CD4-positive, alpha-beta T cell treated with Interleukin-1 beta for 1 hour (primary cell): ENCODE data around the gene TXNRD3.

Experiments
- DNase-seq, 2 donors: peaks; one replicate each; pipeline ENCODE4 v3.0.0-alpha.2; 2020 to 2022

TXNRD3 gene

GRCh38 chr3:126671521-126671920 lies 16.6 kb upstream of the TXNRD3 start:
- no peak for DNase-seq

- no peak for DNase-seq
Observed at GRCh38 chr3:126668450-126669401, 13.8 kb upstream of the TXNRD3 start.

GRCh38 chr3:126667631-126668449 lies 12.9 kb upstream of the TXNRD3 start:
- no peak for DNase-seq

- no peak for DNase-seq
Observed at GRCh38 chr3:126666658-126667528, 12.0 kb upstream of the TXNRD3 start.

- DNase-seq = no peak
Observed at GRCh38 chr3:126665959-126666657, 11.2 kb upstream of the TXNRD3 start.

- DNase-seq = no peak
Observed at GRCh38 chr3:126665221-126665936, 10.5 kb upstream of the TXNRD3 start.

- DNase-seq = no peak
Observed at GRCh38 chr3:126664591-126665214, 9.8 kb upstream of the TXNRD3 start.

GRCh38 chr3:126663750-126664149 lies 8.8 kb upstream of the TXNRD3 start:
- DNase-seq = no peak

GRCh38 chr3:126663257-126663656 lies 8.3 kb upstream of the TXNRD3 start:
- no peak for DNase-seq

GRCh38 chr3:126661532-126662364 lies 6.8 kb upstream of the TXNRD3 start:
- DNase-seq = no peak

GRCh38 chr3:126659915-126660886 lies 5.3 kb upstream of the TXNRD3 start:
- DNase-seq = no peak

- DNase-seq = no peak
Observed at GRCh38 chr3:126658584-126658983, 3.7 kb upstream of the TXNRD3 start.

GRCh38 chr3:126657901-126658300 lies 3.0 kb upstream of the TXNRD3 start:
- DNase-seq = no peak

- DNase-seq = no peak
Observed at GRCh38 chr3:126656371-126657134, 1.6 kb upstream of the TXNRD3 start.

- DNase-seq = no peak
Observed at GRCh38 chr3:126655887-126656286, 963 bp upstream of the TXNRD3 start.

- no peak for DNase-seq
Observed at GRCh38 chr3:126649556-126650092, 5.3 kb downstream of the TXNRD3 start.

GRCh38 chr3:126646674-126647073 lies 8.2 kb downstream of the TXNRD3 start:
- DNase-seq = no peak

- no peak for DNase-seq
Observed at GRCh38 chr3:126644615-126645014, 10.3 kb downstream of the TXNRD3 start.
